HL-60 (cell line): ENCODE results near the gene TMEM63C.

ENCODE experiments used
- DNase-seq, 2 experiments: peaks; one replicate each; pipeline ENCODE4 v3.0.0-alpha.2; 2010 to 2020; ENCODE audit warnings: low read depth in 1 of 2, low spot score in 1 of 2
- H3K27ac ChIP-seq: fragments of 250-450 bp; sonication (Bioruptor Pico); replicated peaks from 2 replicates; pipeline ENCODE4 v1.5.1; 2020; ENCODE audit warnings: mild to moderate bottlenecking, moderate library complexity
- H3K27me3 ChIP-seq: fragments of 250-450 bp; sonication (Bioruptor Pico); 2 replicates; pipeline ENCODE4 v1.5.1; 2021; ENCODE audit warnings: mild to moderate bottlenecking, moderate library complexity; ENCODE audit not compliant: insufficient read depth, poor library complexity, severe bottlenecking
- H3K4me3 ChIP-seq: replicated peaks from 2 replicates; pipeline ENCODE4 v1.5.1; 2011; ENCODE audit warnings: mild to moderate bottlenecking, control low read depth, low read length; ENCODE audit not compliant: insufficient read depth
- CTCF ChIP-seq: IDR thresholded peaks from one replicate; pipeline ENCODE4 v1.5.1; 2011; ENCODE audit warnings: low read length, control low read depth, inconsistent platforms; ENCODE audit not compliant: insufficient read depth
- GABPA ChIP-seq: IDR thresholded peaks from 2 replicates; pipeline ENCODE4 v1.6.1; 2012; ENCODE audit warnings: low read depth
- POLR2AphosphoS5 ChIP-seq: IDR thresholded peaks from 2 replicates; pipeline ENCODE4 v1.6.1; 2012; ENCODE audit warnings: low read depth
- REST ChIP-seq: IDR thresholded peaks from 2 replicates; pipeline ENCODE4 v1.6.1; 2012; ENCODE audit warnings: low read depth; ENCODE audit not compliant: insufficient replicate concordance
- SPI1 ChIP-seq: IDR thresholded peaks from 2 replicates; pipeline ENCODE4 v1.6.1; 2012; ENCODE audit warnings: low read depth, mild to moderate bottlenecking, borderline replicate concordance

Gene TMEM63C

GRCh38 chr14:77222546-77223225, 41.1 kb downstream of the TMEM63C start:
- Histone ChIP-seq H3K27me3 (no peaks in the 10 kb centered on the region), H3K4me3 (no peak overlapping the region), H3K27ac (no peak overlapping the region)
- TF ChIP-seq GABPA (no peak), POLR2AphosphoS5 (no peak), CTCF (no peak), REST (no peak), SPI1 (no peak)
- DNase-seq = no peak

- Histone ChIP-seq H3K27me3 (no peaks in the 10 kb centered on the region), H3K27ac (no peak overlapping the region), H3K4me3 (no peak overlapping the region)
- no peak for DNase-seq
- no peak for TF ChIP-seq POLR2AphosphoS5
- TF ChIP-seq GABPA = no peak
- no peak for TF ChIP-seq SPI1
- TF ChIP-seq REST = no peak
- TF ChIP-seq CTCF = no peak
These were observed 42.6 kb downstream of the TMEM63C start for GRCh38 chr14:77224212-77224611.

GRCh38 chr14:77225254-77225653, 43.7 kb downstream of the TMEM63C start:
- TF ChIP-seq SPI1 (no peak), POLR2AphosphoS5 (no peak), REST (no peak), CTCF (no peak), GABPA (no peak)
- DNase-seq = no peak
- no peaks in the 10 kb centered on the region for H3K27me3 ChIP-seq
- no peak overlapping the region for H3K27ac ChIP-seq
- no peak overlapping the region for H3K4me3 ChIP-seq
